Keratinocyte (primary cell): ENCODE data around the gene NLRC5.

Source experiments
- EZH2 ChIP-seq: IDR thresholded peaks from one replicate; pipeline ENCODE4 v1.6.1; 2012; ENCODE audit warnings: inconsistent platforms, mild to moderate bottlenecking, low read length, moderate library complexity
- TF ChIP-seq, protein P1 (sequence below), 3 experiments: IDR thresholded peaks in 1 of 3; conservative IDR thresholded peaks in 1 of 3; optimal IDR thresholded peaks in 1 of 3; 2 replicates in 2 of 3; 3 replicates in 1 of 3; pipeline versions ENCODE3 to v1.5.1; 2011; ENCODE audit warnings: low read length in 3 of 3, mild to moderate bottlenecking in 3 of 3, moderate library complexity in 2 of 3, control low read depth in 1 of 3, inconsistent platforms in 1 of 3; ENCODE audit not compliant: insufficient read depth in 2 of 3; ENCODE audit errors: extremely low read depth in 1 of 3

GRCh38 chr16:57041182-57042156 lies 52.1 kb downstream of the NLRC5 start:
- TF ChIP-seq, protein P1, sequence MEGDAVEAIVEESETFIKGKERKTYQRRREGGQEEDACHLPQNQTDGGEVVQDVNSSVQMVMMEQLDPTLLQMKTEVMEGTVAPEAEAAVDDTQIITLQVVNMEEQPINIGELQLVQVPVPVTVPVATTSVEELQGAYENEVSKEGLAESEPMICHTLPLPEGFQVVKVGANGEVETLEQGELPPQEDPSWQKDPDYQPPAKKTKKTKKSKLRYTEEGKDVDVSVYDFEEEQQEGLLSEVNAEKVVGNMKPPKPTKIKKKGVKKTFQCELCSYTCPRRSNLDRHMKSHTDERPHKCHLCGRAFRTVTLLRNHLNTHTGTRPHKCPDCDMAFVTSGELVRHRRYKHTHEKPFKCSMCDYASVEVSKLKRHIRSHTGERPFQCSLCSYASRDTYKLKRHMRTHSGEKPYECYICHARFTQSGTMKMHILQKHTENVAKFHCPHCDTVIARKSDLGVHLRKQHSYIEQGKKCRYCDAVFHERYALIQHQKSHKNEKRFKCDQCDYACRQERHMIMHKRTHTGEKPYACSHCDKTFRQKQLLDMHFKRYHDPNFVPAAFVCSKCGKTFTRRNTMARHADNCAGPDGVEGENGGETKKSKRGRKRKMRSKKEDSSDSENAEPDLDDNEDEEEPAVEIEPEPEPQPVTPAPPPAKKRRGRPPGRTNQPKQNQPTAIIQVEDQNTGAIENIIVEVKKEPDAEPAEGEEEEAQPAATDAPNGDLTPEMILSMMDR (optimal IDR thresholded peaks at IDR 0.05 in 1 of 3, IDR thresholded peaks at IDR 0.05 in 1 of 3, conservative IDR thresholded peaks at IDR 0.05 in 1 of 3; ENCODE audit: extremely low read depth in 1 of 3, insufficient read depth in 2 of 3, low read length in 3 of 3) = no peak
- no peak for TF ChIP-seq EZH2
